GM19043 (cell line): ENCODE measurements around the gene TEDC2.
"Not testable (repeated sequence)": the region's sequence is repeated elsewhere in the genome, so short reads cannot be mapped to it uniquely, and the experiment has no call there.

Source experiments
- ATAC-seq: cut with Tn5 transposase; IDR thresholded peaks from one replicate; pipeline ENCODE4 v1.9.1; 2021; ENCODE audit warnings: low read depth; ENCODE audit not compliant: unreplicated experiment

TEDC2 gene, protein sequence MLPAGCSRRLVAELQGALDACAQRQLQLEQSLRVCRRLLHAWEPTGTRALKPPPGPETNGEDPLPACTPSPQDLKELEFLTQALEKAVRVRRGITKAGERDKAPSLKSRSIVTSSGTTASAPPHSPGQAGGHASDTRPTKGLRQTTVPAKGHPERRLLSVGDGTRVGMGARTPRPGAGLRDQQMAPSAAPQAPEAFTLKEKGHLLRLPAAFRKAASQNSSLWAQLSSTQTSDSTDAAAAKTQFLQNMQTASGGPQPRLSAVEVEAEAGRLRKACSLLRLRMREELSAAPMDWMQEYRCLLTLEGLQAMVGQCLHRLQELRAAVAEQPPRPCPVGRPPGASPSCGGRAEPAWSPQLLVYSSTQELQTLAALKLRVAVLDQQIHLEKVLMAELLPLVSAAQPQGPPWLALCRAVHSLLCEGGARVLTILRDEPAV

DNA sequence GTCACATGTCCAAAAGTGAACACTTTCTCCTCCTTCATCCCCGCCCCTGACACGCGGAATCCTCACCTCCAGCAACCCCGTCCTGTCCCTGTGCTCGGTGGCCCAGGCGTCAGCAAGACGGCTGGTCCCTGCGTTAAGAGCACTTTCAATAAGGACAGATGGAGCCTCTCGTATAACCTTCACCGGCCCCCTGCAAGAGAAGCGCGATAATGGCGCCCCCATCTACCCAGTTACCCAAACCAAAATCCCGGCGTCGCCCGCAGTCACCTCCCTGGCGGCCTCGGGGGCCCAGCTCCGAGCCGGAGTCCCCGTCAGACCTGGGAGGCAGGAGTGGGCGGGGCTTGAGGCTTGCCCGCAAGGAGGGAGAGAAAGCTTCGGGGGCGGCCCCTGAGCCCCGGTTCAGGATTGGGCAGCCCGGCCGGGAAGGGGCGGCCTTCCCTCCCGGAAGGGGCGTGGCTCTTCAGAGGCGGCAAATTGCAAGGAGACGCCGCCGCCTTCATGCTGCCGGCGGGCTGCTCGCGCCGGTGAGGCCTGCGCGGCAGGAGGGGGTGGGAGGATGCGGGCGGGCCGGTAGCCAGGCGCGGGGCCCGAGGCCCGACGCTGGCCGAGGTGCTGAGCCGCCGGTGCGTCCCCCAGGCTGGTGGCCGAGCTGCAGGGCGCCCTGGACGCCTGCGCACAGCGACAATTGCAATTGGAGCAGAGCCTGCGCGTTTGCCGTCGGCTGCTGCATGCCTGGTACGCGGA is at the start of gene TEDC2:
Gene TEDC2 (plus strand): TSS at position 463 of the 744 bp plus-strand sequence. CDS start 36 bp downstream, at position 499.
- ATAC-seq = peak; percentile 92

DNA sequence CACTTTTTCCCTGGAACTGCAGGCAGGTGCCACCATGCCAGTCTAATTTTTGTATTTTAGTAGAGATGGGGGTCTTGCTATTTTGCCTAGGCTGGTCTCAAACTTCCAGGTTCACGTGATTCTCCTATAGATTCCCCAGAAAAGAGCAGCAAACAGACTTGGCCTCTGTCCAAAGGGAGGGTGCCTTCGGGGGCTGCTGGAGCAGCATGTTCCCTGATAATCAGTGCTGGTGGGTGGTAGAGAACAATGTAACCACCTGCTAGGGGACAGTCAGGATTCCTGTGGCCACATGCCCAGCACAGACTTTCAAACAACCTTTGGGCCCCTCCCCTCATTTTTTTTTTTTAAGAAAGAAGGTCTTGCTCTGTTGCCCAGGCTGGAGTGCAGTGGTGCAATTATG is 44.8 kb upstream of the TEDC2 start:
- no peak for ATAC-seq

DNA sequence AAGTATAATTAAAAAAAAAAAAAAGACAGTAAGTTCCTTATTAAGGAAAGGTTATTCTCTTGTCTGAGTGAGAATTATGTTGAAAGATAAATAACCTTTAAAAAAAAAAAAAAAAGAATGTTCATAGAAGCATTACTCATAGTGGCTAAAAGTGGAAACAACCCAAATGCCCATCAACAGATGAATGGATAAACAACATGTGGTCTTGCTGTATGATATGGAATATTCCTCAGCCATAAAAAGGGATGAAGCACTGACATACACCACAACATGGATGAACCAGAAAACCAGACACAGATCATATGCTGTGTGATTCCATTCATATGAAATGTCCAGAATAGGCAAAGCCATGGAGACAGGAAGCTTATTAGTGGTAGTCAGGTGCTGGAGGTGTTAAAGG is 39.9 kb upstream of the TEDC2 start:
- no peak for ATAC-seq

DNA sequence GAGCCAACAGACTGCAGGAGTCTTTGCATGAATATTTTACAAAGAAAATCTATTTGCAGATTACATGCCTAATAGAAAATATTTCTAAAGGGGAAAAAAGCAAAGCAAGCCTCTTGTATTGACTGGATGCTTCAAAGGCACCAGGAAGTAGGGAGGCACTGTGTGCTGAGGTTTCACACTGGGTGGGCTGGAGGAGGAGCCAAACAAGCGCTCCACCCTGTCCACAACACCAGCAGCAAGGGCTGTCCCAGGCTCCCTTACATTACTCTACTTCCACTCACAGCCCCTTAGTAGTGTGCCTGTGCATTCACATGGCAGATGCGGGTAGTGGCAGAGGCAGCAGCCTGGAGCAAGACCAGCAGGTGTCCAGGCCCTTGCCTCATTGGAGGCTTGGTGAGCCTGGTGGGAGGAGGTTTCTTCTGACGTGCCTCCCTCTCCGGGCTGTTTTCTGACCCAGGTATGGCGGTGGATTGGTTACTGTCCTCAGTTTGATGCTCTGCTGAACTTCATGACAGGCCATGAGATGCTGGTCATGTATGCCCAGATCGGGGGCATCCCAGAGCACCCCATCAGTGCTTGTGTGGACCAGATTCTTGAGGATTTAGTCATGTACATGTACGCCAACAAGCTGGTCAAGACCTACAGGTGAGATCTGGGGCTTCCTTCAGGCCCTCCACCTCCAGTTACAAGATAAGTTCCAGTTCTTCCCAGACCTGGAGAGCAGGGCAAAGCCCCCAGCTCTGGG is 37.6 kb upstream of the TEDC2 start:
- no peak for ATAC-seq

DNA sequence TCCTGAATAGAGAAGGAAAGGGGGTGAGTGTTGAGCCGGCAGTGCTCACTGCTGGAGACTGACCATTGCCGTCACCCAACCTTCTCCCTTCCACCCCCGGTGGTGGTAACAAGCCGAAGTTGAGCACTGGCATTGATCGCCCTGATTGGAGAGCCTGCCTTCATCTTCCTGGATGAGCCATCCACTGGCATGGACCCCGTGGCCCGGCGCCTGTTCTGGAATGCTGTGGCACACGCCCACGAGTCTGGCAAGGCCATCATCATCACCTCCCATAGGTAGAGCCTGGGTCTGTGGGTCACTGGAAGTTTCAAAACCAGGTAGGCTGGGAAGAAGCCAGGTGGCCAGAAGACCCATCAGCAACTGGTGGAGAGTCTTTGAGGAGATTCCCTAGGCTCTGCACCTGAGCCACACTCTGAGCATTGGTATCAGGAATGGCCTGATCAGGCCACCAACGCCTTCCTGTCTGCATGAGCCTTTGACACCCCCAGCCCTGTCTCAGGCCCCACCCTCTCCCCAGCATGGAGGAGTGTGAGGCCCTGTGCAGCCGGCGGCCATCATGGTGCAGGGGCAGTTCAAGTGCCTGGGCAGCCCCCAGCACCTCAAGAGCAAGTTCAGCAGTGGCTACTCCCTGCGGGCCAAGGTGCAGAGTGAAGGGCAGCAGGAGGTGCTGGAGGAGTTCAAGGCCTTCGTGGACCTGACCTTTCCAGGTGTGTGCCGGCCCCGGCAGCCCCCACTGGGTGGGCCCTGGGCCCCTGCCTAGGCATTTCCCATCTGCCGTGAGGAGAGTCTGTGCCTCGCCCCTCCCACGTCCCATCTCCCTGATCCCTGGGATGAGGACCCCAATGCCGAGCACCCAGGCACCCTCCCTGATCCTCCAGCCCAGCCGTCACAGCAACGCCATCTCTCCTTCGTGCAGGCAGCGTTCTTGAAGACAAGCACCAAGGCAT is 35.6 kb upstream of the TEDC2 start:
- no peak for ATAC-seq

DNA sequence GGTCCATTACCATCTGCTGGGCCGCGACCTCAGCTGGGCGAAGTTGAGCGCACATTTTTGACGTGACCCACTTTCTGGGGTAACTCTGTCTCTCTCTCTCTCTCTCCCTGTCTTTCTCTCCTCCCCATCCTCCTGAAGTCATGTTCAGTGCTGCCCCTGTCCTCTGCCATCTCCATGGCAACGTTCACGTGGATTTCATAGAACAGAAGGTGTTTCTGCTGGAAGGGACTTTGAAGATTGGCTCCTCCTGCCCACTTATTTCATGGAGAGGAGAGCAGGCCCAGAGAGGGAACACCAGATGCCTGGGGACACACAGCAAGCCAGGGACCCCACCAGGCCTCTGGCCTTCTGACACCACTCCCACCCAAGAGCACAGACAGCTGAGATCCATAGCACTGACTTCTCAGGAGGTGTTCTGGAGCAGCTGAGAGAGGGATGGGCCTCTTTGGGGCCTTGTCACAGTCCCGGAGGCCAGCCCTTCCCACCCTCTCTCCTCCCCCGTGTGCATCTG is 34.8 kb upstream of the TEDC2 start:
- ATAC-seq = no peak

DNA sequence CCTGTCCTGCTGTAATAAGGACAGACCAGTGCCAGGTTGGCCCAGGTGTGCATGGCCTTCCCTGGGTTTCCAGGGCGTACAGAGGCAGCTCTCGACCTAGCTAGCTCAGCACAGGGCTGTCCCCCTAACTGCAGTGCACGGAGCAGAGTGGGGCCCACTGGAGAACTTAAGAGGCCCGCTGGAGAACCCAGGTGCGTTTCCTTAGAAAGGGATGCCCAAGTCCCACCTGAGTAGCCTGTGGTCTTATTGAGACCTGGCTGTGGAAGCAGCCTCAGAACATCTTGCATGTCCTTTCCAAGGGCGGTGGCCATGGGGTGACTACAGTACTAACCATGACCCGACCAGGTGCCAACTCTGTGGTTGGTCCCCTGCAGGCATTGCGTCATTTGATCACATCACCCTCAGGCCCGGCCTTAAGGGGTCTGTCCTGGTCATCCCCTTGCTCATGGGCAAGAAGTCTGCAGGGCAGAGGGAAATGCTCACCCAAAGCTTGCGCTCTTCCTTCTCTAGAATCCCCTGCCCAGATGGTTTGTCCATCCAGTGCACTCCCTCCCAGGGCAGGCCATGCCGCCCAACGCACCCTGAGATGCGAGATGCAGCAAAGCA is 34.0 kb upstream of the TEDC2 start:
- ATAC-seq = no peak

DNA sequence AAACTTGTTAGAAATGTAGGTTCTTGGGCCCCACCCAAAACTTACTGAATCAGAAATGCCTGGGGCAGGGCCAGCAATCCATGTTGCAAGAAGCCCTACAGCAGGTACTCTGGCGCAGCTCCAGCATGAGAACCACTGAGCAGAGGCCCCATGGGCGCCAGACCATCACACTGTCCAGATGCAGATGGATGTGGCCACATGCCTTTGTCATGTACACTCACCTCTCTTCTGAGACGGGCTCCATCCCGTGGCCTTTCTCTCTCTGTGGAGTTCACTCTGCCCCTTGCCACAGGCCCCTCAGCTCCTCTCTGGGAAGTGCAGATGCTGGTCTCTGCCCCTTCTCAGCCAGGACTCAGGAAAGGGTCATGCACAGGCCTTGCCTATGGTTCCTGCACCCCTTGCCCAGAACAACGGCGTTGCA is 33.0 kb upstream of the TEDC2 start:
- ATAC-seq = no peak

DNA sequence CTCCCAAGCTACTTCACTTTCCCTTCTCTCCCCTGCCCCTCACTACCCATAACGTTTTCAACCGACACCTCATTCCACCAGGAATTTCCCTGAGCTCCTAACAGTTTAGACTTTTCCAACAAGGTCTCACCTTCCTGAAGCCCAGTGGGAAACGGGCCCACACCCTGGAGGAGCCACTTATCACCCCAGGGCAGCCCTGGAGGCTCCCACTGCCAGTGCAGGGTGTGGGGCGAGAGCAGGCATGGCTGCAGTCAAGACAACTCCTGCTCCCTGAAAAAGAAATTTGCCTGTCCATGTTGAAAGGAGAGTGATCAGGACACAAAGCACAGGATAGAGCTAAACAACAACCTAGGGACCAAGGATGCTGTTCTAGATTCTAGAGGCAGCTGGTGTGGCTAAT is 32.4 kb upstream of the TEDC2 start:
- ATAC-seq = no peak

DNA sequence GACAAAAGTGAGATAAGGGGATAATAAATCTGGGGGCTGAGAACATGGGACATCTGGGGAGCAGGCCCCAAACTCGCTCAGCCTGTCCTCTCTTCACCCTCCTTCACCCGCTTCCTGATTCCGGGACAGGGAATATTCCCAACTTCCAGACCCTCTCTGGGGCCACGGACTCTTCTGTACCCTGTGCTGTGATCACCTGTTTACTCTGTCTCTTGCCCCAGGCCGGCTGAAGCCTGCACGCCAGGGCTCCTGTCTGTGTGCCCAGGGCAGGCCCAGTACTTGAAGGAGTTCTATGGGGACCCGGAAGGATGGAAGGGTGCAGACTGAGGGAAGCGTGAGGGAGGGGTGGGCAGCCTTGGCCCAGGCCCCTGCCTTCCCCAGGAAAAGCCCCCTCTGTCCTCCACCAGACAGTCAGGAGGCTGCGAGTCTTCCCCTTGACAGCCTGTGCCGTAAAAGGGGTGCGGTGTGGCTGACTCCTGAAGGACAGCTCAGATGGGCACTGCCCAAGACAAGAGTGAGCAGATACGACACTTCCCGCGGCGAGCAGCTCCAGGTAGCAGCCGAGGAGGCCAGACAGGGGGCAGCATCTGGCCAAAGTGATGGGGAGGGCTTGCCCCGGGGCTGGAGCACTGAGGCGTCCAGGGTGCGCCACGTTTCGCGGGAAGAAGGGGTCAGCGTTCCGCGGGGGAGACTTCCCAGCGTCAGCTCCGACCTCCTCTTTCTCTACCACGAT is 31.7 kb upstream of the TEDC2 start:
- ATAC-seq = no peak

DNA sequence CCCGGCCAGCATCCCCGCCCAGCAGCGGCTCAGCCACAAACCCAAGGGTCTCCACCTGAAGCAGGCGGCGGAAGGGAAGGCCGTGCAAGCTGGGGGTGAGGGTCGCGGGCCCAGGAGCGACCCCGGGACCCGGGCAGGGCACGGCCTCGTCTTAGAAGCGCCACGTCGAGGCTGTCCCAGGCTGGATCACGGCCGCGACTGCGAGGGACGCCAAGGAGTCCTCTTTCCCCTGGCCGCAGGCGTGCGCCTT is 31.2 kb upstream of the TEDC2 start:
- peak; percentile 19 for ATAC-seq

DNA sequence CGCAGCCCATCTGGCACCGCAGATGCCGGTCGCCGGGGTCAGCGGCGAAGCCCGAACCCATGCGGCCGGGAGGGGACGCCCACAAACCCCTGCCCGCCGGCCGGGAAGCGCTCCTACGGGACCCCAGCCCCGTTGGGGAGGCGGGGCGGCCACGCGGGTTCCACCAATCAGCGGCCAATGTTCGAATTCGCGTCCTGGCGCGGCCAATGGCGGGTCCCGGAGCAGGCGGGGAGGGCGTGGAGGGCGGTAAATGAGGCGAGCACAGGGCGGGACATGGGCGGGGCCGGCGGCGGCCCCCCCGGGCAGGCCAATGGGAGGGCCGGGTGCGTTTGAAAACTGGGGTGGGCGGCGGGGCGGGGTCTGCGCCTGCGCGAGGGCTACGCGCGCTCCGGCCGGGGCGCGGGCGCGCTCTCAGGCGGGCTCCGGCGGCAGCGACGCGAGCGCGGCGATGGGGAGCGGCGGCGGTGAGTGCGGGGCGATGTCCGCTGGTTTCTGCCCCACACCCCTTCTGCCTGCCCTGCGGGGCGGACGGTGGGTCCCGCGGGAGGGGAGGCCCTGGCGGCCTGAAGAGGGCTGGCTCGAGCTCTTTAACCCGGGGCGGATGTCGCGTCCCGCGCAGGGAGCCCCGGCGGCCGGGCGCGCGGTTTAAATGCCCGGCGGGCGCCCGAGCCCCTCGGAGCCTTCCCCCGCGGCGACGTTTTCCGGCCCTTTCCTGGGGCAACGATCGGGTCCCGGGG is 30.7 kb upstream of the TEDC2 start, which contains the start of gene CCNF:
Gene CCNF (plus strand): TSS at position 414 of the 737 bp plus-strand sequence. CDS start 35 bp downstream, at position 449.
- ATAC-seq = peak; percentile 79

DNA sequence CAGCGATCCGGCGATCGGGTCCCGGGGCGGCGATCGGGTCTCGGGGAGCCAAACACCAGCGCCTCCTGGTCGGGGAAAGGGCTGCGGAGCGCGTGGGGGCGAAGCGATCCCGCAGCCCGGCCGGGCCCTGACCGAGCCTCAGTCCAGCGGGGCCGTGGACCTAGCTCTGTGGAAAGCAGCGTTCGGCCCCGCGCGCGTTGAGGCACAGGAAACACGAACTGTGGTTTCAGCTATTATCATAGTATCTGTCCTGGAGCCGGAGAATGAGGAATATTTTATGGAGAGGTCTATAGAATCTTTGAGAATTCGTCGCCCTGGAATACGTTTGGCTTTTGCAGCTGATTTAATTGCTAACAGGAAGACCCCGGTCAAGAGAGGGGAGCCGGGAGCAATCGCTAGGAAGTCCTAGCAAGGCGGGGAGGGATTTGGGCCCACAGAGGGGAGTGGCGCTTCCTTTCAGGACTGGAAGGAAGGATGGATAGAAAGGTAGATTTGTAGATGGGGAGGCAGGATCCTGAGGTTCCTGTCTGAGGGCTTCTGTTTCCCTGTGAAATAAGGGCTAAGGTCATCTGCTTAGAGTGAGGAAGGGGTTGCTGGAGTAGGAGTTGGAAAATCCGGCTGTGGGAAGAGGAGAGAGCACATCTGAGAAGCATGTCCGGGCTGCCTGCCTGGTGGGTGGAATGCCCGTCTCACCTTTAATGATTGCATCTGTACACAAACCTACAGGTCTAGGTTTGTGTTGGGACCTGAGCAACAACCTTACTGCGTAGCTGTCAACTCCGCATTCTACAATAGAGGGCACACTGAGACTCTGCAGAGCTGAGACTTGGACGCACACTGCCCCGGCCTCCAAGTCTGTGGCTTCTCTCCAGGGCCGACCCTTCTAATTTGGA is 29.9 kb upstream of the TEDC2 start:
- ATAC-seq = no peak

DNA sequence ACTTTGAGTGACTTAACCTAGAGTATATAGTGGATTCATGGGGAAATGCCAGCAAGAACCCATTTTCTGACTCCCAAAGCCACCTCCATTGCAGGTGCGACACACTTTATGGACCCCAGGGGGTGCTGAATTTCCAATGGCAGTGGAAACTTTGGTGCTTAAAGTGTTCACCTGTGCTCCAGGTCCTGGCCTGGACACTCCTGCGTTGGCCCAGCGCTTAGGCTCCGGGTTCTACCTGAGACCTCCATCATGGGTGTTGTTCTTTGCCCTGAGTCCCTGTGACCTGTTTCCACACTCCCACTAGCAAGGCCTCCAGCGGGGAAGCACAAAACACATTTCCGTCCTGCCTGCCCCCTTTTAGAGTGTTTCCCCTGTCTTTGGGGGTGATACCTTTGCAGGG is 27.6 kb upstream of the TEDC2 start:
- no peak for ATAC-seq

DNA sequence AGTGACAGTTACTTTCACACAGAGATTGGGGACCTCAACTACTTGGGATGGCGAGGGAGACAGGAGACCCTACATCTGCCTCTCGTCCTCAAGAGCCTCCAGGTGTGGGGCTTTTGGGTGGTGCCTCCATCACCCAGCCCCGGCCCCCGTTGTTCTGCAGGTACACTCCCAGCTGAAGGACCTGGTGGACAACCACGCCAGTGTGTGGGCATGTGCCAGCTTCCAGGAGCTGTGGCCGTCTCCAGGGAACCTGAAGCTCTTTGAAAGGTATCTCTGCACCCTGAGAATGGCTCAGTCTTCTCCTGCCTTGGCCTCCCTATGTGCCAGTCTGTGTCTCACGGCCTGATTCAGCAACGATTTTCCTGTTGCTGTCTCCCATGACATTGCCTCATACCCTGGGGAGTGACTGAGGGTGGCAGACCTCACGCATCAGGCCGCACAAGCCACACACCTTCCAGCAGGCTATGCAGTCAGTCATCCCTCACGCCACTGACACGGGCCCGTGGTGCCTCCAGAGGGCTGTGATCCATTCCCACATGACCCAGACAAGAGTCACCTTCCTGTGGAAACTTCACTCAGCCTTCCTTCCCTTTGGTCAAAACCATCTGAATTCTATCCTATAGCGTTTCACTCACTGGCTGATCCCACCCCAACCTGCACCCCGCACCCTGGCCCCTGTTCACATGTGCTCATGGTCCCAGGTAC is 27.0 kb upstream of the TEDC2 start:
- ATAC-seq = no peak

DNA sequence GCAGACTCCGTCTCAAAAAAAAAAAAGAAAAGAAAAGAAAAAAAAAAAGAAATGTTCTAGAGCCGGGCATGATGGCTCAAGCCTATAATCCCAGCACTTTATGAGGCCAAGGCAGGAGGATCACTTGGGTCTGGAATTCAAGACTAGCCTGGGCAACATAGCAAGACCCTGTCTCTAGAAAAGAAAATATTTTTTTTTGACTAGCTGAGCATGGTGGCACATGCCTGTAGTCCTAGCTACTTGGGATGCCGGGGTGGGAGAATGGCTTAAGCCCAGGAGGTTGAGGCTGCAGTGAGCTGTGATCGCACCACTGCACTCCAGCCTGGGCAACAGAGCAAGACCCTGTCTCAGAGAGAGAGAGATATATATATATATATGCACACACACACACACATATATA is 24.7 kb upstream of the TEDC2 start:
- ATAC-seq = not testable (repeated sequence)

DNA sequence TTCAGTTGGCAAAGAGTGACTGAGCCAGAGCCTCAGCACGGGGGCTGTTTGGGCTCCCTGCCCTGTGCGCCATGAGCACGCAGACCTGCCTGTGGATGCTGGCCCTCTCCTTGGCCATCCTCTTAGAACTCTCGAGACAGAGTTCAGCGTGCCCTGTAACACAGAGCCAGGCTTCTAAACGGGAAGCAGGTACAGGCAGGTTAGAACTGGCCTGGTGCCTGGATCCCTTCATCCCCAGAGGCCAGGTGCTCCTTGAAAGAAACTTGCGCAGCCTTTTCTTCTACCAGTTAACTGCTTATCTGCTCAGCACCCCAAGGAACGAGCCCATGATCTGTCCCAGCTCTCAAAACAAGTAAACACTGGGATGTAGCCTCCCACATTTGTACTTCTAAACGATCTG is 23.8 kb upstream of the TEDC2 start:
- ATAC-seq = no peak
